Daoy (cell line): Measurements from ENCODE around the gene RAP1A. TPM values are rescaled to one million over a fixed set of nuclear protein-coding genes. Genes with fewer than 3 reads are reported as not detected.

Experiments used
- DNase-seq: peaks from one replicate; pipeline ENCODE4 v3.0.0-alpha.2; 2015; ENCODE audit warnings: low read depth
- total RNA-seq: library from RNA; depleted of rRNA; stranded (reverse); fragments of >200 nt; shearing (Covaris generic); gene quantifications from 2 replicates; pipeline ENCODE4 v1.2.3, GENCODE V29; 2014

Gene RAP1A
- total RNA-seq, 1 experiment from 2014 or later = 42.8 TPM

GRCh38 chr1:111719135-111719534 lies 99.5 kb downstream of the RAP1A start:
- DNase-seq = no peak

GRCh38 chr1:111719674-111720132 lies 100.1 kb downstream of the RAP1A start:
- no peak for DNase-seq

GRCh38 chr1:111720274-111720976 lies 100.8 kb downstream of the RAP1A start:
- DNase-seq = no peak

- DNase-seq = no peak
Observed at GRCh38 chr1:111720977-111721786, 101.6 kb downstream of the RAP1A start.

- DNase-seq = no peak
Observed at GRCh38 chr1:111723091-111723806, 103.7 kb downstream of the RAP1A start.

GRCh38 chr1:111723871-111724270 lies 104.3 kb downstream of the RAP1A start:
- DNase-seq = no peak

GRCh38 chr1:111725192-111725591 lies 105.6 kb downstream of the RAP1A start:
- no peak for DNase-seq

- DNase-seq = no peak
Observed at GRCh38 chr1:111727056-111727455, 107.5 kb downstream of the RAP1A start.

- no peak for DNase-seq
Observed at GRCh38 chr1:111729271-111729921, 109.8 kb downstream of the RAP1A start.

GRCh38 chr1:111729946-111730681 lies 110.5 kb downstream of the RAP1A start:
- DNase-seq = no peak

GRCh38 chr1:111730706-111731105 lies 111.1 kb downstream of the RAP1A start:
- DNase-seq = no peak

GRCh38 chr1:111731956-111732355 lies 112.4 kb downstream of the RAP1A start:
- DNase-seq = no peak

- DNase-seq = no peak
Observed at GRCh38 chr1:111732718-111733117, 113.1 kb downstream of the RAP1A start.

GRCh38 chr1:111733183-111733991 lies 113.8 kb downstream of the RAP1A start:
- DNase-seq = peak; percentile 89

GRCh38 chr1:111733992-111734341 lies 114.4 kb downstream of the RAP1A start:
- DNase-seq = no peak

GRCh38 chr1:111734426-111734825 lies 114.8 kb downstream of the RAP1A start:
- DNase-seq = no peak

GRCh38 chr1:111734856-111735255 lies 115.3 kb downstream of the RAP1A start:
- no peak for DNase-seq

- no peak for DNase-seq
Observed at GRCh38 chr1:111735321-111735720, 115.7 kb downstream of the RAP1A start.

GRCh38 chr1:111735858-111736544 lies 116.4 kb downstream of the RAP1A start:
- no peak for DNase-seq
